ENCODE results near the gene HAPSTR1.
"Not testable (repeated sequence)": the region's sequence is repeated elsewhere in the genome, so short reads cannot be mapped to it uniquely, and the experiment has no call there.

HAPSTR1 gene, protein sequence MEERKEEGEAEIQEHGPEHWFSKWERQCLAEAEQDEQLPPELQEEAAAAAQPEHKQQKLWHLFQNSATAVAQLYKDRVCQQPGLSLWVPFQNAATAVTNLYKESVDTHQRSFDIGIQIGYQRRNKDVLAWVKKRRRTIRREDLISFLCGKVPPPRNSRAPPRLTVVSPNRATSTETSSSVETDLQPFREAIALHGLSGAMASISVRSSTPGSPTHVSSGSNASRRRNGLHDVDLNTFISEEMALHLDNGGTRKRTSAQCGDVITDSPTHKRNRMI
- 58.2 to 159 (median 113) reads per million in 17 experiments for total RNA-seq

DNA sequence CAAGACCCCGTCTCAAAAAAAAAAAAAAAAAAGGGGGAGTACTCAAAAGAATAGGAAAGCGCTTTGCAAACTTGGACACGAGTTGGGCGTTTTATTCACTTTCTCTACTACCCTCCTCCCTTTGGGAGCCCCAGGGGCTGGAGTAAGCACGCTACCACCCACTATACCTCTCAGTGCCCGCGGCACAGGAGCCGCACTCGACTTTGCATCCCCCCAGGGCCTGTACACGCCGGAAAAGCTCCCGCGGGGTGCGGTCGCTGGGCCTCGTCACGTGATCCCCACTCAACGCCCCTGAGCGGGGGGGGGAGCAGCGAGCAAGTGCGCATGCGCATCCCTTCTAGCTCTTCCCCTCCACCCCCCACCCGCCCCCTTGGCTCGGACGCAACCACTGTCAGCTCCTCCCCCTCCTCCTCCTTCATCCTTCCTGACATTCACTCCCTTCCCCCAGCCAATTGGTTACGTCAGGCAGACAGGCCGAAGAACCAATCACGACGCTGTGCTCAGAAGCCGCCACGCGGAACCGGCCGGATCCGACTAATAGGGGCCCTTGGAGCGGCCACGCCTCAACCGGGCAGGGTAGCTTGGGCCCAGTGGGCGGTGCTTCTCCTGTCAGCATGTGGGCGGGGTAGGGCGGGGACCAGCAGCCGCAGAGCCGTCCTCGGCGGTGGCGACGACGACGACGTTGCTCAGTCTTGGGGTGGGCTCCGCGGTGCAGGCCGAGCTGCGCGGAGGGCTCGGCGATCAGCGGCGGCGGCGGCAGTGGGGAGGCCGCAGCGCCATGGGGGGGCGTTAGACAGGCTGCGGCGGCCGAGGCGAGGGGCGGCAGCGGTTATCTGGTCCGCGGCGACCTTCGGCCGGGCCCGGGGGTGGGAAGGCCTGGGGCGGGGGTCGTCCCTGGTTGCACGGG is at the start of gene HAPSTR1:
Gene HAPSTR1 (plus strand): TSS at position 685 of the 907 bp plus-strand sequence. CDS start 401 bp downstream, outside the sequence.
- peak; percentile 100 for DNase-seq

DNA sequence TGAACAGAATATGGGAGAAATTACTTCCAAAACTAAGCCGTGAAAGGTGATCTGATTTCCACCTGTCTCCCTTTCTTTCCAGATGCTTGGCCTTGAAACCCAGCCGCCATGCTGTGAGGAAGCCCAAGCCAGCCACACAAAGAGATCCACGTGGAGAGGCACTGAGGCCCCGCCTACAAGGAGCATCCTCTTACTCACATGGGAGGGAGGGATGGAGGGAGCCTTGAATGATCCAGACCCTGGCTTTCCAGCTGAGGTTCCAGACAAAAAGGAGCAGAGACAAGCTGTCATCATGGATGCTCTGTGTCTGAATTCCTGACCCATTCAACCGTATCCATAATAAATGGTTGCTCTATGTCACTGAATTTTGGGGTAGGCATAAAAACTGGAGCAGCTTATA is 48.9 kb upstream of the HAPSTR1 start:
- DNase-seq: no peak

DNA sequence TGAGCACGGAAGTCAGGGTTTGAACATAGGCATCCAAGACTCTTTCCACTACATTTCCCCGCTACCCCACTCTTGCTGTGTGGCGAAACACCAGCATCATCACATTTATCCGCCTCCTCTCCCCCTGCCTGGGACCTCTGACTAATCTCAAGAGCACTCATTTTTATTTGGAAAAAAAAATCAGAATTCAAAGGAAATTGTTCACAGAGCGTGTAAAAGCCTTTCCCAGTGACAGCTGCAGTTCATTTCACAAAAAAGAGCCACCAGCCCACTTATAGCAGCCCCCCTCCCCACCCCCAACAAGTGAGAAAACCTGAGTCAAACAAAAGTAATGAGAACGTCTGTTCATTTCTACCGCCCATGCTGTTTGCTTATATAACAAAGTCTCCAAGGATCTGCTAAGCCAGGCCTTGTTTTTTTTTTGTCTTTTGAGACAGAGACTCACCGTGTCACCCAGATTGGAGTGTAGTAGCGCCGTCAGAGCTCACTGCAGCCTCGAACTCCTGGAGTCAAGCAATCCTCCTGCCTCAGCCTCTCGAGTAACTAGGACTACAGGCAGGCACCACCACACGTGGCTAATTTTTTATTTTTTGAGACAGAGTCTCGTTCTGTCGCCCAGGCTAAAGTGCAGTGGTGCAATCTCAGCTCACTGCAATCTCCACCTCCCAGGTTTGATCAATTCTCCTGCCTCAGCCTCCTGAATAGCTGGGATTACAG is 48.3 kb upstream of the HAPSTR1 start:
- DNase-seq: peak in 3 of 4 experiments; percentile 19 to 42 (median 24)

DNA sequence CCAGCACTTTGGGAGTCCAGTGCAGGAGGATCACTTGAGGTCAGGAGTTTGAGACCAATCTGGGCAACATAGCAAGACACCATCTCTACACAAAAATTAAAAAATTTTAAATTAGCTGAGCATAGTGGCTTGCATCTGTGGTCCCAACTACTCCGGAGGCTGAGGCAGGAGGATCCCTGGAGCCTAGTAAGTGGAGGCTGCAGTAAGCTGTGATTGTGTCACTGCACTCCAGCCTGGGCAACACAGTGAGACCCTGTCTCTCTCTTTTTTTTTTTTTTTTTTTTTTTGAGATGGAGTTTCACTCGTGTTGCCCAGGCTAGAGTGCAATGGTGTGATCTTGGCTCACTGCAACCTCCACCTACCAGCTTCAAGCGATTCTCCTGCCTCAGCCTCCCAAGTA is 45.9 kb upstream of the HAPSTR1 start:
- DNase-seq: not testable (repeated sequence)

DNA sequence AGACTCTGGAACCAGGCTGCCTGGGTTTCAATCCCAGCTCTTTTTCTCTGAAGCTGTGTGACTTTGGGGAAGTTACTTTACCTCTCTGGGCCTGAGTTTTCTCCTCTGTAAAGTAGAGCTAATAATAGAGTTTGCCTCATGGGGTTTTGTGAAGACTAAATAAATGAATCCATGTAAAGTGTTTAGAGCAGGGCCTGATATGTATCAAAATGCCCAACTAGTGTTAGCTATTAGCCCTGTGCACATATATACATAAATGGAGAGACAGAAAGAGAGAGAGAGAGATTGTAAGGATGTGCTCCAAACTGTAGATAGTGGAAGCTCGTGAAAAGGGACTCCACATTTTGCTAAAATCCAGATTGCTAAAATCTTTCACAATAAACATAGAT is 44.8 kb upstream of the HAPSTR1 start:
- no peak for DNase-seq

DNA sequence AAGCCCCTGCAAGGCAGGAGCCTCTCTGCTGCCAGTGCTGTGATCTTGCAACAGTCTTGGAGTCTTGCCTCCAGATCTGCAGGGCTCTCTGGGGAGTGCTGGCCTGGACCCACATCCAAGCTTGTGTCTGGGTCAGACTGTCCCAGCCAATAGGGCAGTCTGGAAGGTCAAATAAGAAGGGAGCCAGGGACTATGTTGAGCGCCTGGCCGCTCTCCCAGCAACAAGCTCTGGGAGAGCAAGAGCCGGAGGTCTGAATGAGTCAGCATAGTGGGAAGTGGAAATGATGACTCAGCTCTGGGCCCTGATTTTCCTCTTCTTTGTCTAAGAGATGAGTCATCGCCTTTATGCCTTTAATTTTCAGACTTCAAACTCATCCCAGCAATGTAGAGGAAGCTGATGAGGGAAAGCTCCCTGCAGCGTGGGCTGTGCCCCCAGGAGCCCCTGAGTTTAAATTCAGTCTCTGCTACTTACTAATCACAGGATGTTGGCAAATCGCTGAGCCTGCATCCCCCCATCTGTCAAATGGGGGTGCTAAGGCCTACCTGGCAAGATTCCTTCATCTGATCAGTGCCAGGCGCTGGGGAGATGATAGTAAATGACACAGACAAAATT is 43.6 kb upstream of the HAPSTR1 start:
- DNase-seq: peak; percentile 91 to 97 (median 95)

DNA sequence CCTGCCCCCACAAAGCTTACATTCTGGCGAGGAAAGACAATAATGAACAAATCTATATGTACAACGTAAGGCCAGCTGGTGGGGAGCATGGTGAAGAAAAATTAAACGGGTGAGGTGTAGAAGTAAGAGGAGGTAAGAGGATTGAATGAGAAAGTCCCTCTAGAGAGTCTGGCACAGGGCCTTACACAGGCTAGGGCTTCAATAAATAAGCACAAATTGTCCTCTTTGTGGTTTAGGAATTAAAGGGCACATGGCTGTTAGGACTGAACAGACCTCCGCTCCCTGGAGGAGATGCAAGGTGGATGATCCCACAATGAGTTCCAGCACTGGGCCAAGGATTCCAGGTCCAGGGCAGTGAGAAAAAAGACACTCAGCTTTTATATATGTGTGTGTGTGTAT is 43.1 kb upstream of the HAPSTR1 start:
- DNase-seq: no peak

DNA sequence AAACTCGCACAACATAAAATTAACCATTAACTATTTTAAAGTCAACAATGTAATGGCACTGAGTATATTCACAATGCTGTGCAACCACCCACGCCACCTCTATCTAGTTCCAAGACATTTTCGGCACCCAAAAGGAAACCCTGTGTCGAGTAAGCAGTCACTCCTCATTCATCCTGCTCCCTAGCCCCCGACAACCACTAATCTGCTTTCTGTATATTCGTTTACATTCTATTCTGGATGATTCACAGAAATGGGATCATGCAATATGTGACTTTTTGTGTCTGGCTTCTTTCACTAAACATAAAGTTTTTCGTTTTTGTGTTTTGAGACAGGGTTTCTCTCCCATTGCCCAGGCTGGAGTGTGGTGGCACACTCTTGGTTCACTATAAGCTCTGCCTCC is 42.2 kb upstream of the HAPSTR1 start:
- no peak for DNase-seq

DNA sequence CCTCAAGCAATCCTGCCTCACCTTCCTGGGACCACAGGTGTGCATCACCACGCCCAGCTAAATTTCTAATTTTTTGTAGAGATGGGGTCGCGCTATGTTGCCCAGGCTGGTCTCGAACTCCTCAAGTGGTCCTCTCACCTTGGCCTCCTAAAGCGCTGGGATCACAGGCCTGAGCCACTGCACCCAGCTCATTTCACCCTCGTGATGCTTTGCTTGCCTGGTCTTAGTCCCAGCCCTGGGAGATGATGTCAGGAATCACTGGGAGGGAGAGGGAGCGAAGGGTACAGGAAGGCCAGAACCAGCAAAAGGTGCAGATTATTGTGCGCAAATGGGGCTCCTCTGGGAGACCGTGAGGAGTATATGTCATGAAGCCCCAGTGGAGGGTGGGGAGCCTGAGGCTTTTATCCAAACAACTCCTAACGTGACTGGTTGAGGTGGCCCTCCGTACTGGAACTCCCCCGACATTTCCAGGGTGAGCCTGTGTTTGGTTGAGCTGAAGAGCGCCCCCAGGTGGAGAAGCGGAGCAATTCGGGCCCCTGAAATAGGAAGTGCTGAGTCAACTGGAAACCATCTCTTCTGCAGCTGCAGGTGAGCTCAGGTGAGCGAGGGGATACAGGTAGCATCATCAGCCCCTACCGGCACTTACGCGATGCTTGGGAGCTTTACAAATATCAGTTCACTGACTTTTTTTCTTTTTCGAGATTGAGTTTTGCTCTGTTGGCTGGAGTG is 41.2 kb upstream of the HAPSTR1 start:
- peak in 3 of 4 experiments; percentile 23 to 40 (median 26) for DNase-seq

DNA sequence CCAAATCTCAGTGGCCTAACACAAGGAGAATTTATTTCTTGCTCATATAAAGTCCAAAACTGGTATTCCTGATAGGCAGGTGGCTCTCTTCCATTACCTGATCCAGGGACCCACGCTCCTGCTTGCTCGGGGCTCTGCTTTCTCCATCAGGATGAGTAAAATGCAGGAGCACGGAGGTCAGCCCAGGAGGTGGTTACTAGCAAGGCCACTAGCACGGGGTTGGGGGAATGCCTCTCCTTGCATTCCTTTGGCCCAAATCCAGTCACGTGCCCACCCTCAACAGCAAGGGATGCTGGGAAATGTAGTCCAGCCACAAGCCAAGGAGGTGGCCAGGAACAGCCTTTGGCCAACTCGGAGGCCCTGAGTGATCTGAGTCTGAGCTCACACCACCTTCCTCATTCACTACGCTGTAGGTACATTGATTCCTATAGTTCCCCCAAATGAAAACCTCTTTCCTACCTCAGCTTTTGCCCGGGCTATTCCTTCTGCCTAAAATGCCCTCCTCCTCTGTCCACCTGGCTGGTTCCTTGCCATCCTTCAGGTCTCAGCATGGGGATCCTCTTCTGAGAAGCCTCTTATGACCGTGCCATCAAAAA is 38.3 kb upstream of the HAPSTR1 start:
- DNase-seq: peak; percentile 47 to 68 (median 58)

DNA sequence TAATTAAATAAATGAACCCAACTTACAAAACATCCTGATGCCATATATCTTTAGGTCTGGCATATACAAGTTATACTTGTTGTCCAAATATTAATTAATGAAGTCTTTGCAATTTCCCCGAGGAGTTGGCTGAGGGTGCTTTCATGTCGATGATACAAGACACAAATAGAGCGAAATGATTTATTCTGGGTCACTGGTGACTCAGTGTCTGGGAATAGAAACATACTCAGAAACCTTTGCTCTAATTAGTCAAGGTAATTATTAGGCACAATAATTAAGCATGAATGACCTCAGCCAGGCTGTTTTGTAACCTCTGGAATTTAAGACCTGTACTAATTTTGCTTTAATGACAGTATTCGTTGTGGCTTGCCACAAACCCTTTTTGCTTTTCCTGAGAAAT is 37.0 kb upstream of the HAPSTR1 start:
- DNase-seq: no peak

DNA sequence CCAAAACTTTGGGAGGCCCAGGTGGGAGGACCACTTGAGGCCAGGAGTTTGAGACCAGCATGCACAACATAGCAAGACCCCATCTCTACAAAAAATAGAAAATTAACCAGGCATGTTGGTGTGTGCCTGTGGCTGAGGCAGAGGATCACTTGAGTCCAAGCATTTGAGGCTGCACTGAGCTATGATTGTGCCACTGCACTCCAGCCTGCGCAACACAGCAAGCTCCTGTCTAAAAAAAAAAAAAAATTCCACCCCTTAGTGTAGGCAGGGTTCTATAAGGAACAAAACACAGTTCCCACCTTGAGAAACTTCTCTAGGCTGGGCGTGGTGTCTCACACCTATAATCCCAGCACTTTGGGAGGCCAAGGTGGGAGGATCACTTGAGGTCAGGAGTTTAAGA is 36.3 kb upstream of the HAPSTR1 start:
- DNase-seq: no peak

DNA sequence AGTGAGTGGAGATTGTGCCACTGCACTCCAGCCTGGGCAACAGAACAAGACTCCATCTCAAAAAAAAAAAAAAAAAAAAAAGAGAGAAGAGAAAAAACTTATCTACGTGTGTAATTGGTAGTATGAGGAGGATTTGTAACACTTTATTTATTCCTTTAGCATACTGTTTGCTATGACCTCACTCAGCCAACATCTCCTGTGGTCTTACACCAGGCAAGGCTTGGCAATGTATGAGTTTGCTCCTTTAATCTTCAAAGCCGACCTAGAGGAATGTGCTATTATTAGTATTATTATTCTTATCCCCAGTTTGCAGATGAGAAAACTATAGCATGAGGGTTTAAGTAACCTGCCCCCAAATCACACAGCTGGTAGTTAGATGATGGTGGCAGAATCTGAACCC is 35.8 kb upstream of the HAPSTR1 start:
- no peak for DNase-seq

DNA sequence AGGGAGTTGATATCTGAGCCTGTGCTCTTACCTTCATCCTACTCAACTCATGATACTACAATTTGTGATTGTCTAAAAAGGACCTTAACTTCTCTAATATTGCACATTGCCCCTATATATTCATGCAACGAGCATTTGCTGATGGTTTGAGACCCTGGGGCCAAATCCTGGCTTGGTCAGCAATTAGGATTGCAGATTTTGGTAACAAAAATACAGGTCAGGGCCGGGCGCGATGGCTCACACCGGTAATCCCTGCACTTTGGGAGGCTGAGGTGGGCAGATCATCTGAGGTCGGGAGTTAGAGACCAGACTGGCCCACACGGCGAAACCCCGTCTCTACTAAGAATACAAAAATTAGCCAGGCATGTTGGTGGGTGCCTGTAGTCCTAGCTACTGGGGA is 35.4 kb upstream of the HAPSTR1 start:
- DNase-seq: no peak

DNA sequence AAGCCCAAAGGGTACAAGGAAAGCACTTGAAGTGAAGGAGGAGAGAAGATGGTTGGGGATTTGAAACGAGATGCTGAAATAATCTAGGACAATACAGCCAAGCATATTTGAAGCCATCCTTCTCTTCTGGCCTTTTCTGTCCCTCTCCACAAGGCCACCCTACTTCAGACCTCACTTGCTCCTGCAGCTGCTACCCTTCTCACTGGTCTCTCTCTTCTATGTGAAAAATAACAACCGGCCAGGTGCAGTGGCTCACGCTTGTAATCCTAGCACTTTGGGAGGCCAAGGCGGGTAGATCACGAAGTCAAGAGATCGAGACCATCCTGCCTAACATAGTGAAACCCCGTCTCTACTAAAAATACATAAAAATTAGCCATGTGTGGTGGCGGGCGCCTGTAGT is 33.2 kb upstream of the HAPSTR1 start:
- no peak for DNase-seq

DNA sequence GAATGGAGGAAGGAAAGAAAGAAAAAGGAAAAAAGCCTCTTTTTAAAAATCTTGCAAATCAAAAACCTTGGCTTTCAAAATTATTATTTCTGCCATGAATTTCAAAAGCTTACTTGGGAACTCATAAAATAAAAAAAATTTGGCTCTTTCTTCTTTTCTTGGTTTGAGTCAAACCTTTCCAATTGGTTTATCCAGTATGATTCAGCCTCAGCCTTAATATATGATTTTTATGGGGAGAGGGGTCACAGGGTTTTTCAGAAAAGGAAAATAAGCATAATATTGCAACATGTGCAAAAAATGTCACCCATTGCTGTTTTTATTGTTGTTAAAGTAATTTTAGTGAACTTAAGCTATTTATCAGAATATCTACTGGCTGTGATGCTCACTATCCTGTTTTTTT is 31.2 kb upstream of the HAPSTR1 start:
- DNase-seq: no peak

DNA sequence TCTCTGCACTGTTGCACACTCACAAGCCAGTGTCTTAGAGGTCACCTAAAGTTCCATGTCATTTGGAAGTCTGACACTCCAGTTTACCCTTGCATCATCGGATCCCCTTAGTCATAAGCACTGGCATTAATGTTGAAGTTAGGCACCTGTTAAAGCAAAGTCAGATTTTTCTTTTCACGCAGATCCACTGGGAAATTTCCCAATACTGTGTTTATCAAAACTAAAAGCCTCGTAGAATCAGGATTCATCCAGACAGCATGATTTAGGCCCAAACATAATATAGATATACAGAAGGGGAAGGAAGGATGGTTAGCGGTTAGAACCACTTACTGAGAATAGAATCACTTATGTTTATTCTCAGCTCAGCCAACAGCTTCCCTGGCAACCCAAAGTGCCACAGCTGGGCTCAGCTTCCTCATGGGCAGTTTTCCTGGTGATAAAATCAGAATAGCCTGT is 30.1 kb upstream of the HAPSTR1 start:
- DNase-seq: peak; percentile 75 to 85 (median 82)

DNA sequence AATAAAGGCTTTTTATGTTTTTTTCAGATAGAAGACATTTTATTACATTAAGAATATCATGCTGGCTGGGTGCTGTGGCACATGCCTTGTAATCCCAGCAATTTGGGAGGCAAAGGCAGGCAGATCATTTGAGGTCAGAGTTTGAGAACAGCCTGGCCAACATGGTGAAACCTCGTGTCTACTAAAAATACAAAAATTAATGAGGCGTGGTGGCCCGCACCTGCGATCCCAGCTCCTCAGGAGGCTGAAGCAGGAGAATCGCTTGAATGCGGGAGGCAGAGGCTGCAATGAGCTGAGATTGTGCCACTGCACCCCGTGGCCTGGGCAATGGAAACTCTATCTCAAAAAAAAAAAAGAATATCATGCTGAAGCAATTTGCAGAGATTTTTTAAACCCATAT is 29.1 kb upstream of the HAPSTR1 start:
- DNase-seq: no peak

DNA sequence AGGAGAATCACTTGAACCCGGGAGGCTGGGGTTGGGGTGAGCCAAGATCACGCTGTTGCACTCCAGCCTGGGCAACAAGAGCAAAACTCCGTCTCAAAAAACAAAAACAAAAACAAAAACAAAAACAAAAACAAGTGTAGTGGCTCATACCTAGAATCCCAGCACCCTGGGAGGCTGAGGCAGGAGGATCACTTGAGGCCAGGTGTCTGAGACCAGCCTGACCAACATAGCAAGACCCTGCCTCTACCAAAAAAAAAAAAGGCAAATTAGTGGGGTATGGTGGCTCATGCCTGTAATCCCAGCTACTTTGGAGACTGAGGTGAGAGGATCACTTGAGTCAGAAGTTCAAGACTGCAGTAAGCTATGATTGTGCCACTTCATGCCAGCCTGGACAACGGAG is 26.4 kb upstream of the HAPSTR1 start:
- DNase-seq: no peak

DNA sequence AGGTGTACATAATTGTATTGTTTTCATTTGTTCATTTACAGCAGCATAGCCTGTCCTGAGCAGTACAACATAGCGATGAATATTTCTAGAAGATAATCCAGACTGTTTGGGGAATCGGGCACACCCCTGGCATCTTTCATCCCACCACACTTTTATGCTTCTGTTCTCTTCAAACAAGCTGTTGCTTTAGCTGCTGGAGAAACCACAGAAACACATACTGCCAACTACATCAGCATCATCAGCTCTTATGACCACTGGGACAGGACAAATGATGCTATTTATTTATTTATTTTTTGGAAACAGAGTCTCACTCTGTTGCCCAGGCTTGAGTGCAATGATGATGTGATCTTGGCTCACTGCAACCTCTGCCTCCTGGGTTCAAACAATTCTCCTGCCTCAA is 22.6 kb upstream of the HAPSTR1 start:
- no peak for DNase-seq

DNA sequence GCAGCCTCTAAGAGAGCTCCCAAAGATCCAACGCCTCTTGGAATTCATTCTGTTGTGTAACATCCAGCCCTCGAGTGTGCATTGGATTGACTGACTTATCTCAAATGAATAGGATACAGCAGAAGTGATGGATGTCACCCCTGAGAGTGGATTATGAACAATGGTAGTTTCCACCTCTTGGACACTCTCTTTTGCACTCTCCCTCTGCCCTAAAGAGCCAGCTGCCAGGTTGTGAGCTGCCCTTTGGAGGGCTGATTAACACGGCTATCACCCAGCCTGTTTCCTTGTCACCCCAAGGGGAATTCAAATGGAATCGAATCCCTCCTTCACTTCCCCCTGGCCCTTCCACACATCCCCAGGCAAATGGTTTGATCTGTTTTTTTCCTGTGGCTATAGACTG is 21.2 kb upstream of the HAPSTR1 start:
- no peak for DNase-seq

DNA sequence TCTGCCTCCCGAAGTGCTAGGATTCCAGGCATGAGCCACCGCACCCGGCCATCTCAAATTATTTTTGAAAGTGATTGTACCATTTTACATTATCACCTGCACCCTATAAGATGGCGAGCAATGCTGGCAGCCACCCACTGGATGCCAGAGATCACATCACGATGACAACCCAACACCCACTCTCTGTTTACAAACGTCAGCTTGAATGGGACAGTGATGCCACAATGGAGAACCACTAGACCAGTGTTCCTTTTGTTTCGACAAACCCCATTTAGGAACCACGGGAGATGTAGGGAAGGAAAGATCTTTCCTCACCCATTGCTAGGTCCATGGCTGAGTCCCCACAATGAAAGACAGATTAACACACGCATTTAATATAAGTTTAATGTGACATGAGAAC is 20.1 kb upstream of the HAPSTR1 start:
- DNase-seq: peak in 1 of 4 experiments; percentile 17
